ENCODE results near the gene FASTK.

DNA sequence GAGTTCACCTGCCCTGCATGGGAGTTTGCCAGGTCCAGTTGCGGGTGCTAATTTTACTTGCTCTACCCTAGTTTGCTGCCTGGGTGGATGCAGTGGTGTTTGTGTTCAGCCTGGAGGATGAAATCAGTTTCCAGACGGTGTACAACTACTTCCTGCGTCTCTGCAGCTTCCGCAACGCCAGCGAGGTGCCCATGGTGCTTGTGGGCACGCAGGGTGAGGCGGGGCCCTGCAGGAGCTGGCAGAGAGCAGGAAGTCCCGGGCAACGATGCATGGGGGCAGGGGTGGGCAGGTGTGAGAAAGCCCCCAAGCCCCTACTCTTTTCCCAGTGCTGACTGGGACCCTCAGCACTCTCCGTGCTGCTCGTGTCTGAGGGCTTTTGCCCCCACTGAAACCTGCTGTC lies 37.0 kb upstream of the FASTK start:
- TF ChIP-seq, protein P1, sequence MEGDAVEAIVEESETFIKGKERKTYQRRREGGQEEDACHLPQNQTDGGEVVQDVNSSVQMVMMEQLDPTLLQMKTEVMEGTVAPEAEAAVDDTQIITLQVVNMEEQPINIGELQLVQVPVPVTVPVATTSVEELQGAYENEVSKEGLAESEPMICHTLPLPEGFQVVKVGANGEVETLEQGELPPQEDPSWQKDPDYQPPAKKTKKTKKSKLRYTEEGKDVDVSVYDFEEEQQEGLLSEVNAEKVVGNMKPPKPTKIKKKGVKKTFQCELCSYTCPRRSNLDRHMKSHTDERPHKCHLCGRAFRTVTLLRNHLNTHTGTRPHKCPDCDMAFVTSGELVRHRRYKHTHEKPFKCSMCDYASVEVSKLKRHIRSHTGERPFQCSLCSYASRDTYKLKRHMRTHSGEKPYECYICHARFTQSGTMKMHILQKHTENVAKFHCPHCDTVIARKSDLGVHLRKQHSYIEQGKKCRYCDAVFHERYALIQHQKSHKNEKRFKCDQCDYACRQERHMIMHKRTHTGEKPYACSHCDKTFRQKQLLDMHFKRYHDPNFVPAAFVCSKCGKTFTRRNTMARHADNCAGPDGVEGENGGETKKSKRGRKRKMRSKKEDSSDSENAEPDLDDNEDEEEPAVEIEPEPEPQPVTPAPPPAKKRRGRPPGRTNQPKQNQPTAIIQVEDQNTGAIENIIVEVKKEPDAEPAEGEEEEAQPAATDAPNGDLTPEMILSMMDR (conservative IDR thresholded peaks at IDR 0.05; ENCODE audit: low read length), result no peak
- no peak for TF ChIP-seq EZH2phosphoT487 (IDR thresholded peaks at IDR 0.05; ENCODE audit: borderline replicate concordance)

Data from Loucy (cell line).